GM12875 (cell line): ENCODE results near the gene HELZ.
"Not testable (repeated sequence)": the region's sequence is repeated elsewhere in the genome, so short reads cannot be mapped to it uniquely, and the experiment has no call there.

Experiments
- H3K4me3 ChIP-seq: one replicate; pipeline ENCODE4 v1.5.1; 2011; ENCODE audit warnings: low read depth, low read length, control low read depth
- TF ChIP-seq, protein P1 (sequence below): IDR thresholded peaks from 2 replicates; pipeline ENCODE4 v1.5.1; 2011; ENCODE audit warnings: low read depth, mild to moderate bottlenecking, control low read depth, inconsistent platforms, low read length, moderate library complexity, borderline replicate concordance; ENCODE audit not compliant: insufficient read depth

Gene HELZ

DNA sequence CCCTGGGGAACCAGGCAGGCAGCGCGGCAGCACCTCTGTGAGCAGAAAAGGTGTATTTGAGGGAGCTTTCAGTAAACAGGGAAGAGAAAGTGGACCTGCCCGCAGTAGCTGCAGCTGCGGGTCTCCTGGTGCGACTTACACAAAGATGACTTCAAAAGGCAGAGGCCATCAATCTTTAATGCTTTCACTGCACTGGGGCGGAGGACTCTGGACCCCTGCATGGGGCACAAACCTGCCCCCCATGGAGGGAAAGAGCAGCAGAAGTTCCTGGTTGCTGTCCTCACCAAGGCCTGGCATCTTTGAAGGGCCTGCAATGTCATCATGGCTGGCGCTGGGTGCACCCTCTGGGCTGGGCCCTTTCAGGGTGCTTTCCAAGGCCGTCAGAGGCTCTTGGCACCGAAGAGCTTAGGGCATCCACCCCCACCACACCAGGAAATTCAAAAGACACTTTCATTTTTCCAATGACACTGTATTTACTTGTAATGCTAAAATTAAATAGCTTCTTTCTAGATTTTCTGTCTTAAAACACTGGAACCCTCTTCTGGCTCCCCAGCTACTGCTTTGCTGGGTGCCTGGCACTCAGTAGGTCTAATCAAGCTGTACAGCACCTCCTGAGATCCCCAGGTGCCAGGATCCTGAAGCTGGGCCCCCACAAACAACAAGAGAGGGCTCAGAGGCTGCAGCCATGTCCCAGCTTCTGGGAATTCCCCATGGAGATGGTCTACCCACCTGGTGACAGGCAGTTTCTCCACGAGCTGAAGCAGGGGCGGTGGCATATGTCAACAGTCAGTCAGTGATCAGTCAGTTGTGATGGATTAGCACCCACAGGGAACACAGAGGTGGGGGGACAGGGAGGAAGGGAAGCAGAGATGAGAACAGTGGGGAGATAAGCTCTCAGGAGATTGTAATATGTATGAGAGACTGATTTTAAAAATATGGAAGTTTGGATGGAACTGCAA is 202.8 kb downstream of the HELZ start:
- H3K4me3 ChIP-seq, result no peak overlapping the region
- TF ChIP-seq, protein P1, sequence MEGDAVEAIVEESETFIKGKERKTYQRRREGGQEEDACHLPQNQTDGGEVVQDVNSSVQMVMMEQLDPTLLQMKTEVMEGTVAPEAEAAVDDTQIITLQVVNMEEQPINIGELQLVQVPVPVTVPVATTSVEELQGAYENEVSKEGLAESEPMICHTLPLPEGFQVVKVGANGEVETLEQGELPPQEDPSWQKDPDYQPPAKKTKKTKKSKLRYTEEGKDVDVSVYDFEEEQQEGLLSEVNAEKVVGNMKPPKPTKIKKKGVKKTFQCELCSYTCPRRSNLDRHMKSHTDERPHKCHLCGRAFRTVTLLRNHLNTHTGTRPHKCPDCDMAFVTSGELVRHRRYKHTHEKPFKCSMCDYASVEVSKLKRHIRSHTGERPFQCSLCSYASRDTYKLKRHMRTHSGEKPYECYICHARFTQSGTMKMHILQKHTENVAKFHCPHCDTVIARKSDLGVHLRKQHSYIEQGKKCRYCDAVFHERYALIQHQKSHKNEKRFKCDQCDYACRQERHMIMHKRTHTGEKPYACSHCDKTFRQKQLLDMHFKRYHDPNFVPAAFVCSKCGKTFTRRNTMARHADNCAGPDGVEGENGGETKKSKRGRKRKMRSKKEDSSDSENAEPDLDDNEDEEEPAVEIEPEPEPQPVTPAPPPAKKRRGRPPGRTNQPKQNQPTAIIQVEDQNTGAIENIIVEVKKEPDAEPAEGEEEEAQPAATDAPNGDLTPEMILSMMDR, result no peak

DNA sequence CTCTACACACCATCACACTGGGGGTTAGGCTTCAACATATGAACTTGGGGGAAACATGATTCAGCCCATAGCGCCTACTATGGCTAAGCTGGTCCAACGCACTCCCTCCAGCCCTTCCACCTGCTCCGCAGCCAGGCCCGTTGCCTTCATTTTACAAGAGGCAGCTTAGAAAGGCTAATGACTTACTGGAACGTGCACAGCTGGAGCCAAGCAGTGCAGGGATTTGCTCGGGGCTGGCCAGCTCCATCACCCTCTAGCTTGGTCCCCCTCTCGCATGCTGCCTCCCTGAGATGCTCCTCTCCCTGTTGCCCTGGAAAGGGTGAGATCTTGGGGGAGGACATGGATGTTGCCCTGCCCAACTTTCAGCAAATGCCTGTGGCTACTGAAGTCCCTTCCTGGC is 203.5 kb downstream of the HELZ start:
- TF ChIP-seq, protein P1, result no peak
- no peak overlapping the region for H3K4me3 ChIP-seq

DNA sequence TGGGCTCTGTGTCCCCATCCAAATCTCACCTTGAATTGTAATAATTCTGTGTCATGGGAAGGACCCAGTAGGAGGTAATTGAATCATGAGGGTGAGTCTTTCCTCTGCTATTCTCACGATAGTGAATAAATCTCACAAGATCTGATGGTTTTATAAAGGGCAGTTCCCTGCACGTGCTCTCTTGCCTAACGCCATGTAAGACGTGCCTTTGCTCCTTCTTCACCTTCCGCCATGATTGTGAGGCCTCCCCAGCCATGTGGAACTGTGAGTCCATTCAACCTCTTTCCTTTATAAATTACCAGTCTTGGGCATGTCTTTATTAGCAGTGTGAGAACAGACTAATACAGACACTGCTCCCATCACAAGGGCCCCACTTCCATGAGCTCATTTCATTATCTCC is 203.9 kb downstream of the HELZ start:
- H3K4me3 ChIP-seq, result not testable (repeated sequence)

DNA sequence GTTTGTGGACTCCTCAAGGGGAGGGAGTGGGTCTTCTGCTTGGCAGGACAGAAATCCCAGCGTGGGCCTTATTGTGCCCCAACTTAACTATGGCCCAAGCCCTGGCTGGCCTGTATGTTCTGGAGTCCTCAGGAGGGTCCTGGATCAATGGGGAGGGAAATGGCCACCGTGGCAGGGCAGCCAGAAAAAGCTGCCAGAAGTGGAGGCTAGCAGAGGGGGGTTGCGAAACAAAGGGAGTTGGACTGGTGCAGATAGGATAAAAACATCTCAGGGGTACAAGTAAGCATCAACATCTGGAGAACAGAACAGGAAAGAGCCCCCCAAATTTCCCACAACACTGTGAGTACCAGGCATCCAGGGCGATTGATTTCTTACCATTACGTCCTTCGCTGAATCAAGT is 204.3 kb downstream of the HELZ start:
- TF ChIP-seq, protein P1, result no peak
- H3K4me3 ChIP-seq, result no peak overlapping the region

DNA sequence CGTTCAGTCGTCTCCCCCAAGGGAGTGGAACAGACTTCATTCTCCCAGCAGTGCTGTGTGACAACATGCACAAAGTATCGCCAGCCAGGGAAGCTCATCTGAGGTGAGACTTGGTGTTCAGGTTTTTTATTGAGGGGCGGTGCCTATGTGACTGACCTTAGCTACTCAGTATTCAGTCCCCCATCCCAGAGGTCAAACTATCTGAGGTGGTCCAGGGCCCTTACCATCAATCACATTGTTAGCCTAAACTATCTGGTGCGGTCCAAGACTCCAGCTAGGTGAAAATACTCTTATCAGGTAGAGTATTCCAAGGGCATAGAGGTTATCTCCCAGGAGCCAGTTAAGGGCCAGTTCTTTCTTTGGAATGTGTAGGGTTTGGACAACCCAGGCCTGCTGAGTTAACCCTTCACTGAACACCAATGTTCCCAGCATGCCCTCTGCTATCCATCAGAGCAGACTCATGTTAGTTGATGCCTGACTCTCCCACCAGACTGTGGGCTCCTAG is 206.1 kb downstream of the HELZ start:
- TF ChIP-seq, protein P1, result no peak
- H3K4me3 ChIP-seq, result no peak overlapping the region

DNA sequence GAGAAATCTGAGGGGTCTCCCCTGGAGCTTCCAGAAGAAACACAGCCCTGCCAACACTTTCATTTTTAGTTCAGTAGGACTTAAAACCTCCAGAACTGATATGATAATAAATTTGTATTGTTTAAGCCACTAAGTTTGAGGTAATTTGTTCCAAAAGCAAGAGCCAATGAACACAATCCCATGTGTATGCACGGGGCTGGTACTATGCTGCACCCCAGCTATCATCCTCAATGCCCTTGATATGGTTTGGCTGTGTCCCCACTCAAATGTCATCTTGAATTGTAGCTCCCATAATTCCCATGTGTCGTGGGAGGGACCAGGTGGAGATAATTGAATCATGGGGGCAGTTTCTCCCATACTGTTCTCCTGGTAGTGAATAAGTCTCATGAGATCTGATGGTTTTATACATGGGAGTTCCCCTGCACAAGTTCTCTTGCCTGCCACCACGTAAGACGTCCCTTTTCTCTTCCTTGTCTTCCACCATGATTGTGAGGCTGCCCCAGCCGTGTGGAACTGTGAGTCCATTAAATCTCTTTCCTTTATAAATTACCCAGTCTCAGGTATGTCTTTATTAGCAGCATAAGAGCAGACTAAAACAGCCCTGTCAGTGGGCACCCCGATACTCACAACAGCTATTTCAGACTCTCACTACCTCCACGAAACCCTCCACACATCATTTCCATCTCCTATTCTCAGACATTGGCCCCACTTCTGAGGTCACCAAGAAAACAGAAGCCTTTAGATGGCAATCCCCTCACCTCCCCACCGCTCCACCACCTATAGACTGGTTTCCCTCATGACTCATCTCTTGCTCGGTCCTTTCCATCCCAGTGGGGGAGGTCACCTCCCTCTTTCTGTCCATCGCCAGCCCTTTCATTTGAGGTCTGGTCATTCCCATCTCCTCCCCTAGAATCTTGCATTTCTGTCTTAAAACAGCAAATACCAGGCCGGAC is 209.6 kb downstream of the HELZ start:
- TF ChIP-seq, protein P1, result no peak
- no peak overlapping the region for H3K4me3 ChIP-seq

DNA sequence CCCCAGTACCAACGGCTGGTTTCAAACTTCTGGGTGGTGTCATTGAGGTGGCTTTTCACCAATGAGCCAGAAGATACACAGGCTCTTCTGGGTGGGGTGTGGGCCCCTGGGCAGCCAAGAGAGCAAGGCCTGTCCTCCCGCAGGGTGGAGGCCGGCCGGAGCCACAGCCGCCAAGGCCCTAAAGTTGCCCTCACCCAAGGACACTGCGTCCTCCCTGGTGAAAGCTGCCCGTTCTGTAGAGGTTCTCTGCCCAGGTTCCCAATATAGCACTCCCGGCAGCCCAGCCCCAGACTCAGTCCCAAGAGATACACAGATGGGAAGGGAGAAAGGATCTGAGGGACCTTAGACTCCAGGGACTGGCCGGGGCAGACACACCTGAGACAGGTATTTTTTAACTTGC is 211.4 kb downstream of the HELZ start:
- H3K4me3 ChIP-seq, result no peak overlapping the region
- TF ChIP-seq, protein P1, result no peak
